Keratinocyte (primary cell): Measurements from ENCODE around the gene TMC7. TPM values are rescaled to one million over a fixed set of nuclear protein-coding genes. Genes with fewer than 3 reads are reported as not detected.

ENCODE experiments used
- DNase-seq: peaks from one replicate; pipeline ENCODE4 v3.0.0-alpha.2; 2011; ENCODE audit warnings: low read depth, missing footprints, low spot score
- FAIRE-seq: peaks from 2 replicates; lab custom pipeline; 2011; peaks lifted over from hg19 to GRCh38; lab: Jason Lieb, UNC
- H2AFZ ChIP-seq: 2 replicates; pipeline ENCODE4 v1.6.0; 2012; ENCODE audit warnings: low read length, control low read depth, inconsistent platforms; ENCODE audit not compliant: control insufficient read depth
- H3K27ac ChIP-seq: 2 replicates; pipeline ENCODE4 v1.5.1; 2011; ENCODE audit warnings: low read length; ENCODE audit not compliant: control insufficient read depth, insufficient read depth
- H3K27me3 ChIP-seq: 3 replicates; pipeline ENCODE4 v1.6.0; 2011; ENCODE audit warnings: low read length; ENCODE audit not compliant: control insufficient read depth, insufficient read depth; ENCODE audit errors: extremely low read depth
- H3K36me3 ChIP-seq, 2 experiments: 2 replicates in 1 of 2; 3 replicates in 1 of 2; pipeline ENCODE4 v1.5.1; 2011; ENCODE audit warnings: low read length in 2 of 2, mild to moderate bottlenecking in 1 of 2; ENCODE audit not compliant: control insufficient read depth in 2 of 2, insufficient read depth in 2 of 2; ENCODE audit errors: extremely low read depth in 1 of 2
- H3K4me1 ChIP-seq: 3 replicates; pipeline ENCODE4 v1.5.1; 2011; ENCODE audit warnings: low read length; ENCODE audit not compliant: control insufficient read depth, insufficient read depth; ENCODE audit errors: extremely low read depth
- H3K4me2 ChIP-seq: 3 replicates; pipeline ENCODE4 v1.6.0; 2011; ENCODE audit warnings: low read depth, low read length; ENCODE audit not compliant: control insufficient read depth, insufficient read depth; ENCODE audit errors: extremely low read depth
- H3K4me3 ChIP-seq, 3 experiments: fragments of 200-600 bp in 1 of 3; sonication (generic) in 1 of 3; 2 replicates in 2 of 3; 3 replicates in 1 of 3; pipeline ENCODE4 v1.5.1; 2011 to 2016; ENCODE audit warnings: low read length in 3 of 3, mild to moderate bottlenecking in 3 of 3, control low read depth in 2 of 3, inconsistent platforms in 1 of 3, low read depth in 1 of 3, mixed read lengths in 1 of 3, mixed run types in 1 of 3, moderate library complexity in 1 of 3; ENCODE audit not compliant: control insufficient read depth in 2 of 3, insufficient read depth in 2 of 3; ENCODE audit errors: extremely low read depth in 1 of 3
- H3K79me2 ChIP-seq: 2 replicates; pipeline ENCODE4 v1.6.0; 2012; ENCODE audit warnings: low read length; ENCODE audit not compliant: control insufficient read depth, insufficient read depth
- H3K9ac ChIP-seq: 3 replicates; pipeline ENCODE4 v1.6.0; 2011; ENCODE audit warnings: low read length; ENCODE audit not compliant: control insufficient read depth, insufficient read depth; ENCODE audit errors: extremely low read depth
- H3K9me1 ChIP-seq: 3 replicates; pipeline ENCODE4 v1.6.0; 2011; ENCODE audit warnings: low read length; ENCODE audit not compliant: control insufficient read depth, insufficient read depth; ENCODE audit errors: extremely low read depth
- H3K9me3 ChIP-seq: 2 replicates; pipeline ENCODE4 v1.5.1; 2012; ENCODE audit warnings: low read depth, low read length; ENCODE audit not compliant: control insufficient read depth
- H4K20me1 ChIP-seq: 3 replicates; pipeline ENCODE4 v1.6.0; 2011; ENCODE audit warnings: low read length; ENCODE audit not compliant: control insufficient read depth, insufficient read depth; ENCODE audit errors: extremely low read depth
- EZH2 ChIP-seq: IDR thresholded peaks from one replicate; pipeline ENCODE4 v1.6.1; 2012; ENCODE audit warnings: inconsistent platforms, mild to moderate bottlenecking, low read length, moderate library complexity
- dilution Hi-C: fragments of 300-500 bp; cut with MboI; formaldehyde crosslinking; loops from one replicate; pipeline ENCODE4 v1.7.0; 2020; ENCODE audit warnings: low sequenced_read_pairs; ENCODE audit not compliant: extremely low pct_ligation_motif_present
- polyA plus RNA-seq, 5 experiments: library from polyadenylated mRNA; depleted of rRNA in 3 of 5; stranded (reverse) in 3 of 5; stranded (forward) in 1 of 5; unstranded in 1 of 5; fragments of >200 nt; gene quantifications; 1 replicate in 1 of 5; 2 replicates in 3 of 5; 3 replicates in 1 of 5; pipeline versions ENCODE4 v1.2.1 to v1.2.3, GENCODE V29; 2011 to 2012; ENCODE audit warnings: missing spikeins in 2 of 5, low read depth in 1 of 5, low replicate concordance in 1 of 5
- TF ChIP-seq, protein P1 (sequence below), 3 experiments: IDR thresholded peaks in 1 of 3; conservative IDR thresholded peaks in 1 of 3; optimal IDR thresholded peaks in 1 of 3; 2 replicates in 2 of 3; 3 replicates in 1 of 3; pipeline versions ENCODE3 to v1.5.1; 2011; ENCODE audit warnings: low read length in 3 of 3, mild to moderate bottlenecking in 3 of 3, moderate library complexity in 2 of 3, control low read depth in 1 of 3, inconsistent platforms in 1 of 3; ENCODE audit not compliant: insufficient read depth in 2 of 3; ENCODE audit errors: extremely low read depth in 1 of 3

The TMC7 gene
- polyA plus RNA-seq, 1 donor (not counting 4 experiments of a cell fraction or from before 2014, with no cell fraction given): 8.5 TPM

DNA sequence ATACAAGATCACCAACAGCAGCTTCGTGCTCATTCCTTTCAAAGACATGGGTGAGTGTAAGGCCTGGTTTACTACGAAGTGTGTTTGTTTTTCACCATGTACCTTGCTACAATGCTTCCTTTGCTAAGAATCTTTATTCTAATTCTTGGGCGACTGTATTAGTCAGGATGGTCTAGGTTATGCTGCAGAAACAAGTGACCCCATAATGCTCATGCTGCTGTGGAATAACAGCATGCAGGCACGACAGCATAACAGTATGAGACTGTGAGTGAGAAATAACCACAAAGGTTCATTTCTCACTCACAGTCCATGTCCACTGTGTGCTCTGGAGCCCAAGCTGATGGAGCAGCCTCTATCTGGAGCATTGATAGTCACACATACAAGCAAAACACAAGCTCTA, 38.0 kb downstream of the TMC7 start:
- FAIRE-seq (no peak), DNase-seq (no peak)
- TF ChIP-seq, protein P1, sequence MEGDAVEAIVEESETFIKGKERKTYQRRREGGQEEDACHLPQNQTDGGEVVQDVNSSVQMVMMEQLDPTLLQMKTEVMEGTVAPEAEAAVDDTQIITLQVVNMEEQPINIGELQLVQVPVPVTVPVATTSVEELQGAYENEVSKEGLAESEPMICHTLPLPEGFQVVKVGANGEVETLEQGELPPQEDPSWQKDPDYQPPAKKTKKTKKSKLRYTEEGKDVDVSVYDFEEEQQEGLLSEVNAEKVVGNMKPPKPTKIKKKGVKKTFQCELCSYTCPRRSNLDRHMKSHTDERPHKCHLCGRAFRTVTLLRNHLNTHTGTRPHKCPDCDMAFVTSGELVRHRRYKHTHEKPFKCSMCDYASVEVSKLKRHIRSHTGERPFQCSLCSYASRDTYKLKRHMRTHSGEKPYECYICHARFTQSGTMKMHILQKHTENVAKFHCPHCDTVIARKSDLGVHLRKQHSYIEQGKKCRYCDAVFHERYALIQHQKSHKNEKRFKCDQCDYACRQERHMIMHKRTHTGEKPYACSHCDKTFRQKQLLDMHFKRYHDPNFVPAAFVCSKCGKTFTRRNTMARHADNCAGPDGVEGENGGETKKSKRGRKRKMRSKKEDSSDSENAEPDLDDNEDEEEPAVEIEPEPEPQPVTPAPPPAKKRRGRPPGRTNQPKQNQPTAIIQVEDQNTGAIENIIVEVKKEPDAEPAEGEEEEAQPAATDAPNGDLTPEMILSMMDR (optimal IDR thresholded peaks at IDR 0.05 in 1 of 3, IDR thresholded peaks at IDR 0.05 in 1 of 3, conservative IDR thresholded peaks at IDR 0.05 in 1 of 3; ENCODE audit: extremely low read depth in 1 of 3, insufficient read depth in 2 of 3, low read length in 3 of 3): no peak
- no peak for TF ChIP-seq EZH2
- dilution Hi-C loops: no loop called here
- Histone ChIP-seq H3K36me3 (peaks cover 1 to 4% of the 10 kb centered on the region in 2 experiments), H3K4me3 (no peak overlapping the region), H3K27ac (no peak overlapping the region), H3K9ac (no peak overlapping the region), H4K20me1 (no peaks in the 10 kb centered on the region), H3K9me3 (no peaks in the 10 kb centered on the region), H2AFZ (no peak overlapping the region), H3K4me1 (no peaks in the 10 kb centered on the region), H3K79me2 (no peaks in the 10 kb centered on the region), H3K27me3 (no peaks in the 10 kb centered on the region), H3K4me2 (no peak overlapping the region), H3K9me1 (no peaks in the 10 kb centered on the region)

DNA sequence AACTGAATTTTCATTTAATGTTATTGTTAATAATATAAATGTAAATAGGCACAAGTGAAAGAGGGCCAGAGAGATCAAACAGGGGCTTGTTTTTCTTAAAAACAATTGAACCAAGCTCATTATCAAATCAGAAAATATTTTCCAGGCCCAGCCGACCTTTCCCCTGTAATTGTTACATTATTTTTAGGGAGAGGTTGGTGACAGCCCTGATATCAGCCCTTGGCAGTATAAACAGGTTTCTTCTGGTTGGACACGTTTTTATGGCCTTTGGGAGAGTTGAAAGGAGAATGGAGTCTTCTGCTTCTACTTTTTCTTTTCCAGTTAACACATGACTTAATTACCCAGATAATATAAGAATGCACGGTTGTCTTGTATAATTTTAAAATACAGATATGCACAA, 43.7 kb downstream of the TMC7 start:
- Histone ChIP-seq H3K4me3 (no peak overlapping the region), H3K79me2 (no peaks in the 10 kb centered on the region), H3K27ac (no peak overlapping the region), H3K4me2 (no peak overlapping the region), H3K36me3 (peaks cover 0 to 7% of the 10 kb centered on the region in 2 experiments), H3K27me3 (no peaks in the 10 kb centered on the region), H2AFZ (no peak overlapping the region), H3K9me1 (no peaks in the 10 kb centered on the region), H4K20me1 (no peaks in the 10 kb centered on the region), H3K9me3 (no peaks in the 10 kb centered on the region), H3K4me1 (no peaks in the 10 kb centered on the region), H3K9ac (no peak overlapping the region)
- DNase-seq (no peak), FAIRE-seq (no peak)
- dilution Hi-C loops: no loop called here
- TF ChIP-seq EZH2: no peak
- TF ChIP-seq, protein P1 (optimal IDR thresholded peaks at IDR 0.05 in 1 of 3, IDR thresholded peaks at IDR 0.05 in 1 of 3, conservative IDR thresholded peaks at IDR 0.05 in 1 of 3; ENCODE audit: extremely low read depth in 1 of 3, insufficient read depth in 2 of 3, low read length in 3 of 3): no peak
